GM12872 (cell line): ENCODE data around the gene TPM4.

Experiments used
- CTCF ChIP-seq: IDR thresholded peaks from 3 replicates; pipeline ENCODE4 v1.5.1; 2011; ENCODE audit warnings: low read depth, mild to moderate bottlenecking, low read length, moderate library complexity; ENCODE audit not compliant: insufficient read depth

The TPM4 gene

GRCh38 chr19:16096280-16096855, 20.1 kb downstream of the TPM4 start:
- TF ChIP-seq CTCF = no peak

GRCh38 chr19:16098416-16098768, 22.1 kb downstream of the TPM4 start:
- no peak for TF ChIP-seq CTCF

- TF ChIP-seq CTCF = no peak
Observed at GRCh38 chr19:16098821-16099220, 22.5 kb downstream of the TPM4 start.

GRCh38 chr19:16100524-16100923, 24.2 kb downstream of the TPM4 start:
- TF ChIP-seq CTCF = no peak

- no peak for TF ChIP-seq CTCF
Observed at GRCh38 chr19:16104722-16105121, 28.4 kb downstream of the TPM4 start.

GRCh38 chr19:16106121-16106520, 29.8 kb downstream of the TPM4 start:
- TF ChIP-seq CTCF = no peak

- peak; percentile 88 for TF ChIP-seq CTCF
Observed at GRCh38 chr19:16111160-16111908, 35.0 kb downstream of the TPM4 start, which contains the start of gene RAB8A. RAB8A (plus strand) TSS chr19:16111889; CDS start chr19:16111902, 13 bp downstream.
